ENCODE data around the gene ZNF610.

ZNF610 gene

DNA sequence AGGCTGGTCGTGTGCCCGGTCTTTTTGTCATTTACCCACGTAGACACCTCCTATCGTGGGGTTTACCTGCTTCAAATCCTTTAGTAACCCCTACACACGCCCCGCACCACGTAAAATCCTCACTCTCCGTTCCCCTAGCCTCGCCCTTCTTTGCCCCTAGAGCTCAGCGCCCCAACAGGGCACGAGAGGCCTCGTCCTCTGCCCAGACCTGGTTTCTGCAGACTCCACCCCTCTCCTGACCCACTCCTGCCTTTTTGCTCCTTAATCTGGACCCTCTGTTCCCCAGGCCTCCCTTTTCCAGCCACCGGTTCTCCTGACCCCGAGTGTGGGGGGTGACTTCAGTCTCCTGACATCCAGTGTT is 62.0 kb downstream of the ZNF610 start:
- DNase-seq = no peak

DNA sequence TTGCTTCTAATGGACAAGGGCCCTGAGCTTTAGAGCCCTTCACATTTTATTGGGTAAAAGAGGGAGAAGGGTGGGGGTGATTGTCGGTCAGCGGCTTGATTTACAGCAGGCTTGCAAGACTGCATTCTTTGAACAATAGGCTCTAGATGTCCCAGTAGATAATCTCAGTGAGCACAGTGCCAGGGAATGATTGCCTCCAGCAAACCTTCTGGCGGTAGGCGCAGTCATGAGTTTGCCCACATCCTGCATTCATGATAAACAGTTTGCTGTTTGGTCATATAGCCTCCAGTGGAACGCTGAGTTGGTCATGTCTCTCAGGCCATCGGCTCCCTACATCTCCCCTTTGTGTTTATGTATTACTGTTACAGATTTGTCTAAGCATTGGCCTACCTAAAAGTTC is 74.2 kb downstream of the ZNF610 start:
- DNase-seq = no peak

GRCh38 chr19:52415711-52416110 is 79.7 kb downstream of the ZNF610 start:
- DNase-seq = no peak
